Progenitor cell of endocrine pancreas (in vitro differentiated cells): ENCODE measurements around the gene TMA7B. TPM values are rescaled to one million over a fixed set of nuclear protein-coding genes. Genes with fewer than 3 reads are reported as not detected.

Experiments used
- DNase-seq: peaks from one replicate; pipeline ENCODE4 v3.0.0; 2021; ENCODE audit warnings: low spot score; ENCODE audit not compliant: unreplicated experiment
- H3K27ac Mint-ChIP-seq: 2 replicates; pipeline ENCODE4 v1.8.0; 2021; ENCODE audit warnings: mild to moderate bottlenecking, moderate library complexity, mixed read lengths
- H3K27me3 Mint-ChIP-seq: 2 replicates; pipeline ENCODE4 v1.8.0; 2021; ENCODE audit warnings: mixed read lengths
- H3K36me3 Mint-ChIP-seq: 2 replicates; pipeline ENCODE4 v1.8.0; 2022; ENCODE audit warnings: mixed read lengths; ENCODE audit not compliant: insufficient read depth
- H3K4me1 Mint-ChIP-seq: 2 replicates; pipeline ENCODE4 v1.8.0; 2021; ENCODE audit warnings: low read depth, mixed read lengths
- H3K4me3 Mint-ChIP-seq: 2 replicates; pipeline ENCODE4 v1.8.0; 2021; ENCODE audit warnings: low read depth, mild to moderate bottlenecking, moderate library complexity, mixed read lengths
- H3K9me3 Mint-ChIP-seq: 2 replicates; pipeline ENCODE4 v1.8.0; 2021; ENCODE audit warnings: low read depth, mixed read lengths
- CTCF ChIP-seq: fragments of 200-600 bp; sonication (generic); IDR thresholded peaks from one replicate; pipeline ENCODE4 v1.5.0; 2021; ENCODE audit warnings: antibody characterized with exemption, mild to moderate bottlenecking; ENCODE audit not compliant: unreplicated experiment
- total RNA-seq: library from RNA; stranded (reverse); gene quantifications from 2 replicates; pipeline ENCODE4 v1.2.1, GENCODE V29; 2021

The TMA7B gene
- total RNA-seq, 1 donor from 2014 or later, result not detected

- Mint-ChIP-seq H3K4me1 (peaks cover 25% of the 10 kb centered on the region), H3K9me3 (no peaks in the 10 kb centered on the region), H3K4me3 (no peak overlapping the region), H3K27me3 (peaks cover under 1% of the 10 kb centered on the region), H3K27ac (no peak overlapping the region), H3K36me3 (no peaks in the 10 kb centered on the region)
- no peak for DNase-seq
- peak; percentile 48 for TF ChIP-seq CTCF
These were observed 16.9 kb upstream of the TMA7B start for GRCh38 chr22:39943337-39943736.

GRCh38 chr22:39943953-39944872 is 16.0 kb upstream of the TMA7B start:
- Mint-ChIP-seq H3K27ac (no peak overlapping the region), H3K36me3 (no peaks in the 10 kb centered on the region), H3K4me1 (peaks cover 25% of the 10 kb centered on the region), H3K4me3 (no peak overlapping the region), H3K9me3 (no peaks in the 10 kb centered on the region), H3K27me3 (peaks cover 9% of the 10 kb centered on the region)
- TF ChIP-seq CTCF, result no peak
- no peak for DNase-seq

GRCh38 chr22:39946126-39946502 is 14.1 kb upstream of the TMA7B start:
- Mint-ChIP-seq H3K9me3 (no peaks in the 10 kb centered on the region), H3K4me1 (peaks cover 25% of the 10 kb centered on the region), H3K27me3 (peaks cover 9% of the 10 kb centered on the region), H3K27ac (no peak overlapping the region), H3K4me3 (no peak overlapping the region), H3K36me3 (no peaks in the 10 kb centered on the region)
- TF ChIP-seq CTCF, result no peak
- no peak for DNase-seq

- H3K27me3 Mint-ChIP-seq, result peaks cover 9% of the 10 kb centered on the region
- H3K4me3 Mint-ChIP-seq, result no peak overlapping the region
- peaks cover 23% of the 10 kb centered on the region for H3K4me1 Mint-ChIP-seq
These were observed 13.5 kb upstream of the TMA7B start for GRCh38 chr22:39946503-39947219.

More at GRCh38 chr22:39946503-39947219, 13.5 kb upstream of the TMA7B start:
- no peaks in the 10 kb centered on the region for H3K9me3 Mint-ChIP-seq
- TF ChIP-seq CTCF, result no peak
- no peak overlapping the region for H3K27ac Mint-ChIP-seq
- no peak for DNase-seq
- H3K36me3 Mint-ChIP-seq, result no peaks in the 10 kb centered on the region
